Measurements from ENCODE around the gene RNF167.

DNA sequence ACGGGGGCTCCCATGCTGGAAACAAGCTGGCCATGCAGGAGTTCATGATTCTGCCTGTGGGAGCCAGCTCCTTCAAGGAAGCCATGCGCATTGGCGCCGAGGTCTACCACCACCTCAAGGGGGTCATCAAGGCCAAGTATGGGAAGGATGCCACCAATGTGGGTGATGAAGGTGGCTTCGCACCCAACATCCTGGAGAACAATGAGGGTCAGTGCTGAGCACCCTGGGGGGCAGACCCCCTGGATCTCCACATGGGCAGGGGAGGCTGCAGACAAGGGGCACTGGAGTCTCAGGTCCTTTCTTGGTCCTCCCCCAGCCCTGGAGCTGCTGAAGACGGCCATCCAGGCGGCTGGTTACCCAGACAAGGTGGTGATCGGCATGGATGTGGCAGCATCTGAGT lies 15.0 kb downstream of the RNF167 start:
- TF ChIP-seq POLR2A (IDR thresholded peaks at IDR 0.05; ENCODE audit: control extremely low read depth in 1 of 2, low read depth in 2 of 2, low read length in 2 of 2) (no peak), BRCA1 (IDR thresholded peaks at IDR 0.05; ENCODE audit: low read depth, low read length) (no peak), RFX5 (IDR thresholded peaks at IDR 0.05; ENCODE audit: borderline replicate concordance, low read depth, low read length) (no peak)
- TF ChIP-seq, protein P1, sequence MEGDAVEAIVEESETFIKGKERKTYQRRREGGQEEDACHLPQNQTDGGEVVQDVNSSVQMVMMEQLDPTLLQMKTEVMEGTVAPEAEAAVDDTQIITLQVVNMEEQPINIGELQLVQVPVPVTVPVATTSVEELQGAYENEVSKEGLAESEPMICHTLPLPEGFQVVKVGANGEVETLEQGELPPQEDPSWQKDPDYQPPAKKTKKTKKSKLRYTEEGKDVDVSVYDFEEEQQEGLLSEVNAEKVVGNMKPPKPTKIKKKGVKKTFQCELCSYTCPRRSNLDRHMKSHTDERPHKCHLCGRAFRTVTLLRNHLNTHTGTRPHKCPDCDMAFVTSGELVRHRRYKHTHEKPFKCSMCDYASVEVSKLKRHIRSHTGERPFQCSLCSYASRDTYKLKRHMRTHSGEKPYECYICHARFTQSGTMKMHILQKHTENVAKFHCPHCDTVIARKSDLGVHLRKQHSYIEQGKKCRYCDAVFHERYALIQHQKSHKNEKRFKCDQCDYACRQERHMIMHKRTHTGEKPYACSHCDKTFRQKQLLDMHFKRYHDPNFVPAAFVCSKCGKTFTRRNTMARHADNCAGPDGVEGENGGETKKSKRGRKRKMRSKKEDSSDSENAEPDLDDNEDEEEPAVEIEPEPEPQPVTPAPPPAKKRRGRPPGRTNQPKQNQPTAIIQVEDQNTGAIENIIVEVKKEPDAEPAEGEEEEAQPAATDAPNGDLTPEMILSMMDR (IDR thresholded peaks at IDR 0.05; ENCODE audit: control extremely low read depth in 1 of 3, insufficient read depth in 1 of 3, low read depth in 1 of 3, low read length in 3 of 3) = no peak
- TF ChIP-seq, protein P2, sequence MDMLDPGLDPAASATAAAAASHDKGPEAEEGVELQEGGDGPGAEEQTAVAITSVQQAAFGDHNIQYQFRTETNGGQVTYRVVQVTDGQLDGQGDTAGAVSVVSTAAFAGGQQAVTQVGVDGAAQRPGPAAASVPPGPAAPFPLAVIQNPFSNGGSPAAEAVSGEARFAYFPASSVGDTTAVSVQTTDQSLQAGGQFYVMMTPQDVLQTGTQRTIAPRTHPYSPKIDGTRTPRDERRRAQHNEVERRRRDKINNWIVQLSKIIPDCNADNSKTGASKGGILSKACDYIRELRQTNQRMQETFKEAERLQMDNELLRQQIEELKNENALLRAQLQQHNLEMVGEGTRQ (IDR thresholded peaks at IDR 0.05; ENCODE audit: low read length) = no peak
